ENCODE measurements around the gene SETX. TPM values are rescaled to one million over a fixed set of nuclear protein-coding genes. Genes with fewer than 3 reads are reported as not detected.

The SETX gene
- total RNA-seq, 2 donors from 2014 or later: 57.9 to 78.5 TPM

GRCh38 chr9:132391449-132391848 is 36.7 kb upstream of the SETX start:
- Histone ChIP-seq H3K27ac (no peak overlapping the region), H3K4me1 (ENCODE audit: control insufficient read depth in 1 of 2, low read depth in 2 of 2) (no peaks in the 10 kb centered on the region), H3K9me3 (no peaks in the 10 kb centered on the region), H3K4me3 (no peak overlapping the region), H3K36me3 (peaks cover 63% of the 10 kb centered on the region), H3K27me3 (replicated peaks; ENCODE audit: insufficient read depth) (no peaks in the 10 kb centered on the region)
- DNase-seq (ENCODE audit: low spot score) (no peak), ATAC-seq (ENCODE audit: insufficient number of reproducible peaks, low FRiP score, low read depth) (no peak)
- TF ChIP-seq CTCF (IDR thresholded peaks at IDR 0.05): no peak

GRCh38 chr9:132390966-132391365 is 36.2 kb upstream of the SETX start:
- no peak for TF ChIP-seq CTCF (IDR thresholded peaks at IDR 0.05)
- ATAC-seq (ENCODE audit: insufficient number of reproducible peaks, low FRiP score, low read depth): no peak

DNA sequence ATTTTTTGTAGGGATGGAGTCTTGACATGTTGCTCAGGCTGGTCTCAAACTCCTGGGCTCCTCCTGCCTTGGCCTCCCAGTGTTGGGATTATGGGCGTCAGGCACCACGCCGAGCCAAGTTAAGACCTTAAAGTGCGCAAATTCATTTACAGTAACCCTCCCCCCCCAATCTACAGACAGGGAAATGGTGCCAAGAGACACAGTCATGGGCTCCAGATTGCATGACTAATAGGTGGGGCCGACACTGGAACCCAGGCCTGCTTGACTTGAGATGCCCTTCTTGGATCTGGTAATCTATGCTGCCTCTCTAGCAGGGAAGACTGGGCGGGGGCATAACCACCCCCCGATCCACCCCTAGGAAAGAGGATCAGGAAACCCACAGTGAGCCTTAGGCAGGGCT is 32.3 kb upstream of the SETX start:
- no peaks in the 10 kb centered on the region for H3K27me3 ChIP-seq (replicated peaks; ENCODE audit: insufficient read depth)
- no peak for DNase-seq (ENCODE audit: low spot score)
- H3K27ac ChIP-seq: no peak overlapping the region
- no peak for ATAC-seq (ENCODE audit: insufficient number of reproducible peaks, low FRiP score, low read depth)
- H3K36me3 ChIP-seq: peaks cover 35% of the 10 kb centered on the region
- no peaks in the 10 kb centered on the region for H3K4me1 ChIP-seq (ENCODE audit: control insufficient read depth in 1 of 2, low read depth in 2 of 2)
- no peak overlapping the region for H3K4me3 ChIP-seq
- no peaks in the 10 kb centered on the region for H3K9me3 ChIP-seq
- TF ChIP-seq CTCF (IDR thresholded peaks at IDR 0.05): no peak

More at GRCh38 chr9:132390966-132391365, 36.2 kb upstream of the SETX start:
- no peak overlapping the region for H3K27ac ChIP-seq
- peaks cover 59% of the 10 kb centered on the region for H3K36me3 ChIP-seq
- H3K4me3 ChIP-seq: no peak overlapping the region
- no peaks in the 10 kb centered on the region for H3K4me1 ChIP-seq (ENCODE audit: control insufficient read depth in 1 of 2, low read depth in 2 of 2)
- H3K27me3 ChIP-seq (replicated peaks; ENCODE audit: insufficient read depth): no peaks in the 10 kb centered on the region
- H3K9me3 ChIP-seq: no peaks in the 10 kb centered on the region
- DNase-seq (ENCODE audit: low spot score): no peak

DNA sequence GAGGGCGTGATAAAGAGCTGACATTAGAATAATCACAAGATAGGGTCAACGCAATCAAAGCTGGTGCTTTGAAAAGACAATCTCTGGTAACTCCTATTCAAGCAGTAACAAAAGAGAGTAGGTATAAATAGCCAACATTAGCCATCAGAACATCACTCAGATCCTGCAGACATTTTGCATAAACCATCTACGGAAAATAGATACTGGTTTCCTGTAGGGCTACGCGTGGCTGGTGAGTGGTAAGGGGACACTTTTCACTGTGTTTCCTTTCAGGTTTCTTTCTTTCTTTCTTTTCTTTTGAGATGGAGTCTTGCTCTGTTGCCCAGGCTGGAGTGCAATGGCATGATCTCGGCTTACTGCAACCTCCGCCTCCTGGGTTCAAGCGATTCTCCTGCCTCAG is 29.6 kb upstream of the SETX start:
- Histone ChIP-seq H3K4me3 (no peak overlapping the region), H3K27ac (no peak overlapping the region), H3K27me3 (replicated peaks; ENCODE audit: insufficient read depth) (no peaks in the 10 kb centered on the region), H3K9me3 (no peaks in the 10 kb centered on the region), H3K36me3 (peaks cover 14% of the 10 kb centered on the region), H3K4me1 (ENCODE audit: control insufficient read depth in 1 of 2, low read depth in 2 of 2) (no peaks in the 10 kb centered on the region)
- TF ChIP-seq CTCF (IDR thresholded peaks at IDR 0.05): no peak
- no peak for ATAC-seq (ENCODE audit: insufficient number of reproducible peaks, low FRiP score, low read depth)
- no peak for DNase-seq (ENCODE audit: low spot score)

DNA sequence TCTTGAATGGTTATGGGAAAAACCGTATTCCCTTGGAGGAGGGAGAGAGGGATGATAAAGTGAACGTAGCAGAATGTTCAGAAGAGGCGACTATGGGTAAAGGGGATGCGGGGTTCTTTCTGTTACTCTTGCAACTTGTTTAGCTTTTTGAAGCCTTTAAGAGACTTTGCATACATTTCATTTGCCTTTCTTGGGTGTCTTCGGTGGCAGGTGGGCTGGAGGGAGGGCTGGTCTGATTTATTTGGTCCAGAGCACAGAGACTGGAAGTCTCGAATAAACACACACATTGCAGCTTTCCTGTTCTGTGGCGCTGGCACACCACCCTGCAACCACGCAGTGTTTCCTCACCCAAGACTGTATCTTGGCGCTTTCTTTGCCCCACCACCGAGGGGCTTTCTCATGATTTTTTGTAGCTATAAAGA is 28.7 kb upstream of the SETX start:
- no peak overlapping the region for H3K4me3 ChIP-seq
- no peak overlapping the region for H3K27ac ChIP-seq
- no peaks in the 10 kb centered on the region for H3K9me3 ChIP-seq
- DNase-seq (ENCODE audit: low spot score) (no peak), ATAC-seq (ENCODE audit: insufficient number of reproducible peaks, low FRiP score, low read depth) (no peak)
- no peaks in the 10 kb centered on the region for H3K27me3 ChIP-seq (replicated peaks; ENCODE audit: insufficient read depth)
- no peaks in the 10 kb centered on the region for H3K4me1 ChIP-seq (ENCODE audit: control insufficient read depth in 1 of 2, low read depth in 2 of 2)
- no peak for TF ChIP-seq CTCF (IDR thresholded peaks at IDR 0.05)
- H3K36me3 ChIP-seq: peaks cover 17% of the 10 kb centered on the region
